ENCODE results near the gene PABPN1.

Gene PABPN1

DNA sequence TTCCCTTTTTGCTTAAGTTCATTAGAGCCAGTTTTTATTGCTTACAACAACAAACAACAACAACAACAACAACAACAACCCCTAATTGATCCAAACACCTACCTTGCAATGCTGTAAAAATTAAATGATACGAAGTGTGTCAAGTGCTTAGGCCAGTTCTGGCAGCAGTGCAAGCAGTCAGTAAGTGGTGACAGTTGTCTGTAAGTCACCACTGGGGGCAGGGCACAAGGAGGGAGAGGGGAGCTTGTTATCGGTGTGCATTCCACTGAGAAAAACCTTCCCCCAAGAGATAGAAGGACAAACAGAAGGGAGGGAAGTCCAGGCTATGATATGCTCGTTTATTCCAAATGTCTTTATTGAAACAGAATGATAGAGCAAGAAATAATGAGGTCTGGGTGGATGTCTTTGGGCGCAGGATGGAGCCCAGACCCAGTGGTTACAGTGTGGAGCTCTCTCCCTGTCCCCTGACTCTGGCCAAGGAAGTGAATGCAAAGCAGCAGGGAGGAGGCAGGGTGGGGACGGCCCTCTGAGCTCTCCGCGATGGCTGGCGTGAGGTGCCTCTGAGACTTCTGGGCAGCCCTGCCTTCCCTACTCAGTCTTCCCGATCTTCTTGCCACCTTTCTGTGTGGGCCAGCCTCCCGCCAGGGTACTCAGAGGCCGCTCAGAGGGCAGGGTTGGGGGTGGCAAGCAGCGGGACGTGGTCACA, 24.9 kb downstream of the PABPN1 start:
- DNase-seq (ENCODE audit: low spot score): no peak
- TF ChIP-seq, protein P1, sequence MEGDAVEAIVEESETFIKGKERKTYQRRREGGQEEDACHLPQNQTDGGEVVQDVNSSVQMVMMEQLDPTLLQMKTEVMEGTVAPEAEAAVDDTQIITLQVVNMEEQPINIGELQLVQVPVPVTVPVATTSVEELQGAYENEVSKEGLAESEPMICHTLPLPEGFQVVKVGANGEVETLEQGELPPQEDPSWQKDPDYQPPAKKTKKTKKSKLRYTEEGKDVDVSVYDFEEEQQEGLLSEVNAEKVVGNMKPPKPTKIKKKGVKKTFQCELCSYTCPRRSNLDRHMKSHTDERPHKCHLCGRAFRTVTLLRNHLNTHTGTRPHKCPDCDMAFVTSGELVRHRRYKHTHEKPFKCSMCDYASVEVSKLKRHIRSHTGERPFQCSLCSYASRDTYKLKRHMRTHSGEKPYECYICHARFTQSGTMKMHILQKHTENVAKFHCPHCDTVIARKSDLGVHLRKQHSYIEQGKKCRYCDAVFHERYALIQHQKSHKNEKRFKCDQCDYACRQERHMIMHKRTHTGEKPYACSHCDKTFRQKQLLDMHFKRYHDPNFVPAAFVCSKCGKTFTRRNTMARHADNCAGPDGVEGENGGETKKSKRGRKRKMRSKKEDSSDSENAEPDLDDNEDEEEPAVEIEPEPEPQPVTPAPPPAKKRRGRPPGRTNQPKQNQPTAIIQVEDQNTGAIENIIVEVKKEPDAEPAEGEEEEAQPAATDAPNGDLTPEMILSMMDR (IDR thresholded peaks at IDR 0.05; ENCODE audit: borderline replicate concordance, control extremely low read depth, extremely low read depth, insufficient read depth, missing control alignments): no peak
- in situ Hi-C loops (cut with MboI; ENCODE audit: low sequenced_read_pairs, unreplicated experiment): no loop called here

DNA sequence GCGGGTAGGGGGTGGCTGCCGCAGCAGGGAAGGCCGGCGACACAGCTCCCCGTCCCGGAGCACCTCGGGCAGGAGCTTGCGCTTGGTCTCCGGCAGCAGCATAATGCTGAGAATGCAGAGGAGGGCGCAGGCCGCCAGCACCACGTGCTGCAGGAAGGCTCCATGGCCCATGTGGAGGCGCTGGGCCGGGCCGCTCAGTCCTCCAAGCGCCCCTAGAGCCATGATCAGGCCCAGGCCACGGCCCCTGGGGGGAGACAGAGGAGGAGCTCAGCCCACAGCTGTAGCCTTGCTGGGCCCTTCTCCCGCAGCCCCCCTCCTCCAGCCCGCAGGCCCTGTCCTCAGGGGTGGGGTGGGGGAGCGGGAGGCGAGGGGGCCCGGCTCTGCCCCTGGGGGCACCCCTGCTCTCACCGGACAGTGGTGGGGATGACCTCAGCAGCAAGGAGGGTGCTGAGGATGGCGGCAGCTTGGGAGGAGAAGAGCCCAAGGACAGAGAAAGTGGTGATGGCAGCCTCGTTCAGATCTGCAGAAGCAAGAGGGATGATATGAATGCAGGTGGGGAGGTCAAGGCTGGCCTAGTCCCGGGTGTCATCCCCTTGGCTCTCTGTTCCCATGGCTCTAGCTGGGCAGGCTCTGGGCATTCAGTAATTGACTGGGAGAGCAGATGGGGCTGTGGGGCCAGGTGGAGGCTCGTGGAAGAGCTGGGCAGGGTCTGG, 25.6 kb downstream of the PABPN1 start:
- TF ChIP-seq, protein P1 (IDR thresholded peaks at IDR 0.05; ENCODE audit: borderline replicate concordance, control extremely low read depth, extremely low read depth, insufficient read depth, missing control alignments): no peak
- no peak for DNase-seq (ENCODE audit: low spot score)
- in situ Hi-C loops (cut with MboI; ENCODE audit: low sequenced_read_pairs, unreplicated experiment): no loop called here

DNA sequence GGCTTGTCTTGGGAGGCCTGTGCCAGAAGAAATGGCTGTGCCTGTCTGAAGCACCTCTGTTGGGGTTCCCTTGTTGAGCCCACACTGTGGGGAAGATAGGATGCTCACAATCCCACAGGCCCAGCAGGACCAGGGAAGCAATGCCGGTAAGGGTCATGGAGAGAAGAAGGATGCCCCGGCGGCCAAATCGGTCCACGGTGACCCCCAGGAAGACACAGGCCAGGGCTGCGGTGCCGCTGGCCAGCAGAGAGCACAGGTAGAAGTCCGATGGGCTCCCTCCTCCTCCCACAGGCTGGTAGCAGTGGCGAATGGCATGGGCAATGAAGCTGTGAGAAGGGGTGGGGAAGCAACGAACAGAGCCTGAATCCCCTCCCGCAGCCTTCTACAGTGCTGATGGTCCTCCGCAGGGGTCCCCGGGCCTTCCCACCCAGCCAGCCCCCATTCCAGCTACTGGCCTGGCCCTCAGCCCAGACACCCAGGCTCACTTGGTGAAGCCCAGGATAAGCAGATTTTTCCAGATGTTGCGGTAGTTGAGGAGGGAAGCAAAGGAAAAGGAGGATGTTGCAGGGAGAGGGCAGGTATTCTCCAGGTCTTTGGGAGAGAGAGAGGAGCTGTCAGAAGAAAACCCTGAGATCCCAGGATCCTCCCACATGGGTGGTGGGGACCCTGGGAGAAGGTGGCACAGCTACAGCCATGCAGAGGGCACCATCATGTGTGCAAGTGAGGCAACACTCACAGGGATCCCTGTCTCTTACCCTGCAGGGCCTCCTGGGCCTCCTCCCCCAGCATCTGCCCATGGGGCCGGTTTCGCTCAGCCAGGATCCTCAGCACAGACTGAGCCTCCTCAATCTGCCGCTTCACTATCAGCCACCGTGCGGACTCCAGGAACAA, 26.4 kb downstream of the PABPN1 start:
- in situ Hi-C loops (cut with MboI; ENCODE audit: low sequenced_read_pairs, unreplicated experiment): no loop called here
- TF ChIP-seq, protein P1 (IDR thresholded peaks at IDR 0.05; ENCODE audit: borderline replicate concordance, control extremely low read depth, extremely low read depth, insufficient read depth, missing control alignments): no peak
- peak; percentile 21 for DNase-seq (ENCODE audit: low spot score)

DNA sequence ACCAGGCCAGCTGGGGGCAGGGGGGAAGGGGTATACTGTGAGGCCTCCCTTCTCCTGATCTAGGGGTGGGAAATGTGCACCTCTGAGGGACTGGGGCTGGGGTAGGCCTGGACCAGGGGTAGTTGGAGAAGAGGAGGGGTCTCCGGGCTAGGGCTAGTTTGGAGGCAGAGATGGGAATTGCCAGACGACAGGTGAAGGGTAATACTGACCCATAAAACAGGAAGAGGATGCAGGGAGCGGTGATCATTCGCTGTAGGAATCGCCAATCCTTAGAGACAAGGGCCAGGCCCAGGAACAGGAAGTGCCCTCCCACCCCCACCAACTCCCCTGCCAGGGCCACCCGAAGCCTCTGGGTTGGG, 27.0 kb downstream of the PABPN1 start:
- in situ Hi-C loops (cut with MboI; ENCODE audit: low sequenced_read_pairs, unreplicated experiment): no loop called here
- TF ChIP-seq, protein P1 (IDR thresholded peaks at IDR 0.05; ENCODE audit: borderline replicate concordance, control extremely low read depth, extremely low read depth, insufficient read depth, missing control alignments): no peak
- peak; percentile 13 for DNase-seq (ENCODE audit: low spot score)

DNA sequence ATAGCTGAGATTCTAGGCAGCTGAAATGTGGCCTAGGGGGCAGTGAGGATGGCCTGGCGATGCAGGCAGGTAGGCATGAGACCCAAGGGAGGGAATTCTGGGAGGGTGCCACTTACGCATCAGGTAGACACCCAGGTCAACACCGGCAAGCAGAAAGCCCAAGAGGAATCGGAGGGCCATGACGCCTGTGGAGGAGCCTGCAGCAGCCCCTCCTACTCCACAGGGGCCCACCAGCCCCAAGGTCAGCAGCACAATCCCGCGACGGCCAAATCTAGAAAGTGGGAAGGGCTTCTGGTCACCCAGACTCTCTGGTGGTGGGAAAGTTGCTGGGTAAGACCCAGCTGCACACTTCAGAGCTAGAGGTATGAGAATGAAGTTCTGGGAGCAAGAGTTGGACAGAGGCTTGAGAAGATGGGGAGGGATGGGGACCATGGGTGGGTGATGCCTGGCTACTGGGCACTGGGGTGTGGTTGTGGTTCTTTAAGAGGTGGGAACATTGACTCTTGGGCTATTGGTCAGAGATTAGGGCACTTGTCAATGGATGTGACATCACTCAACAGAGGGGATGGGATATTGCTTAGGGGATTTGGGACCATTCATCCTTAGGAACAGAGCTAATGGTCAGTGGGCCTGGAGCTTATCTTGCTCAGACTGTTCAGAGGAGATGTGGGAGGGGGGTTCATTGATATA, 28.0 kb downstream of the PABPN1 start:
- TF ChIP-seq, protein P1 (IDR thresholded peaks at IDR 0.05; ENCODE audit: borderline replicate concordance, control extremely low read depth, extremely low read depth, insufficient read depth, missing control alignments): no peak
- DNase-seq (ENCODE audit: low spot score): peak; percentile 21
- in situ Hi-C loops (cut with MboI; ENCODE audit: low sequenced_read_pairs, unreplicated experiment): no loop called here

Measured in GM13976 (cell line).